Measurements from ENCODE around the gene CDH9. TPM values are rescaled to one million over a fixed set of nuclear protein-coding genes. Genes with fewer than 3 reads are reported as not detected.

Gene CDH9
- polyA plus RNA-seq, 1 donor: 0.91 TPM

DNA sequence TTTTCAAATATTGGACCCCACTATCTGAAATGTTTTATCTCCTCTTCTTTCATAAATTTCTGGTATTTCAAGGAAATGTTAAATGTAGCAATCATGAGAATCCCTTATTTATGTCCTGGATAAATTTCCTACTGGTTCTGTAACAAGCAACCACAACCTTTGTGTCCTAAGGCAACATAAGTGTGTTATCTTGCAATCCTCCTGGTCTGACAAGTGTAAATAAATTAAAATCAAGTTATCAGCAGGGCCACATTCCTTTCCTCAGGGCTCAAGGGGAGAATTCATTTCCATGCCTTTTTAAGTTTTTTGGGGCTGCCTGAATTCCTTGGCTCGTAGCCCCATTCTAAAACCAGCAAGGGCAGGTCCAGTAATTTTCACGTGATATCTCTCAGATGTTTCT is 83.2 kb downstream of the CDH9 start:
- Histone ChIP-seq H3K9me3 (ENCODE audit: control insufficient read depth, low read depth, low read length) (no peaks in the 10 kb centered on the region), H3K27ac (ENCODE audit: low read length) (no peak overlapping the region), H3K27me3 (ENCODE audit: control insufficient read depth, insufficient read depth, low read length) (no peaks in the 10 kb centered on the region), H3K36me3 (ENCODE audit: control insufficient read depth, insufficient read depth, low read length) (no peaks in the 10 kb centered on the region), H3K4me3 (ENCODE audit: low read length) (no peak overlapping the region), H3K4me1 (ENCODE audit: control insufficient read depth, insufficient read depth, low read length) (no peaks in the 10 kb centered on the region)
- WGBS (ENCODE audit: insufficient coverage, low lambda C conversion rate): no CpG with 5 or more reads among the region's 2 CpGs
- no peak for DNase-seq

DNA sequence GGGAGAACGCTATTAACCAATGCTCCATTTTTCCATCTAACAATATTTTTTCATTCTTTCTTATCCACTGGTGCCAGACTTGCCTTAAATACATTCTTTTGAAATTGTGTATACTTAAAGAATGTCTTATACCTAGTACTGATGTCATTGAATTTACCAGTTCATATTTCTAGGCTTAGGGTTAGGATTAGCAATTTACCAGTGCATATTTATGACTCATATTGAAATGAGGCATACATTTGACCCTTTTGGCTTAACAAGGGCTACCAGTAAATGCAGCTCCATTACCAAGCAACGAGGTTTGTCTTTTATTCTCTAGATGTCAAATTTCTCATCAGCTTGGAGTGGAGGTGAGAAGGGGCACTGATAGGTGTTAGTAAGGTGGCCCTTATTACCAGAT is 89.5 kb downstream of the CDH9 start:
- Histone ChIP-seq H3K4me1 (ENCODE audit: control insufficient read depth, insufficient read depth, low read length) (no peaks in the 10 kb centered on the region), H3K27me3 (ENCODE audit: control insufficient read depth, insufficient read depth, low read length) (no peaks in the 10 kb centered on the region), H3K4me3 (ENCODE audit: low read length) (no peak overlapping the region), H3K27ac (ENCODE audit: low read length) (no peak overlapping the region), H3K36me3 (ENCODE audit: control insufficient read depth, insufficient read depth, low read length) (no peaks in the 10 kb centered on the region), H3K9me3 (ENCODE audit: control insufficient read depth, low read depth, low read length) (no peaks in the 10 kb centered on the region)
- 90% methylated on average over 2 of the region's 2 CpGs for WGBS (ENCODE audit: insufficient coverage, low lambda C conversion rate)
- no peak for DNase-seq

DNA sequence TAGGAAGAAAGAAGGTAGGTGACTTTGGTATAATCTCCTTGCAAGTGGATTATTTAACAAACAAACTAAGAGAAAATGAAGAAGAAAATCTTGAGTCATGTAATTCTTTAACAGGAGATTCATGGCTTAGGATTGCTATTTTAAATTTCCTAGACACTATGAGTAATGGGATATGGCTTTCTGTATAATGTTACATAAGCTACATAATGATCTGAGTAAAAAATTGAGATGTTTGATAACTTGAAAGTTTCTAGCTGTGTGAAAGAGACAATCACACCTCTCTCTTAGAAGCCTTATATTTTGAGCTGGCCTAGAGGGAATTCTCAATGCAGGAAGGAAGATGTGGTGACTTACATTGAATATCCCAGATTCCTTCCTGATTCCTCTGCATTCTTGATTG is 92.5 kb downstream of the CDH9 start:
- H3K9me3 ChIP-seq (ENCODE audit: control insufficient read depth, low read depth, low read length): no peaks in the 10 kb centered on the region
- no peak overlapping the region for H3K27ac ChIP-seq (ENCODE audit: low read length)
- H3K27me3 ChIP-seq (ENCODE audit: control insufficient read depth, insufficient read depth, low read length): no peaks in the 10 kb centered on the region
- DNase-seq: no peak
- no peaks in the 10 kb centered on the region for H3K4me1 ChIP-seq (ENCODE audit: control insufficient read depth, insufficient read depth, low read length)
- no peak overlapping the region for H3K4me3 ChIP-seq (ENCODE audit: low read length)
- H3K36me3 ChIP-seq (ENCODE audit: control insufficient read depth, insufficient read depth, low read length): no peaks in the 10 kb centered on the region

DNA sequence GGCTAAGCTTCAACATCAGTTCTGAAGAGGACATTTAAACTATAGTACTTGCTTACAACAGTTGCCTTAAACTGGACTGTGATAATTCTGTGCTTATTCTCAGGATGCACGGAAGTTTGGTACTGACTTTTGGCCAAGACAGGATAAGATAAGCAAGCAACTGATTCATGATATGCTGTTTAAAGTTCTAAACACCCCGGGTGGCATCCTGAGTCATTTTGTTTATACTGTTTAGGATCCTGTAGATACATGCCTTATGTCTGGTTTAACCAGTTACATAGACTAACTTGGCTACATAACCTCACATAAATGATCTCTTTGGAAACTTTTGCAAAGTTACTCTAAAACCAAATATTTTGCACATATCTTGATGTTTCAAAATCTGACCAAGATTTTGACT is 95.9 kb downstream of the CDH9 start:
- Histone ChIP-seq H3K36me3 (ENCODE audit: control insufficient read depth, insufficient read depth, low read length) (no peaks in the 10 kb centered on the region), H3K27me3 (ENCODE audit: control insufficient read depth, insufficient read depth, low read length) (no peaks in the 10 kb centered on the region), H3K9me3 (ENCODE audit: control insufficient read depth, low read depth, low read length) (no peaks in the 10 kb centered on the region), H3K27ac (ENCODE audit: low read length) (no peak overlapping the region), H3K4me3 (ENCODE audit: low read length) (no peak overlapping the region), H3K4me1 (ENCODE audit: control insufficient read depth, insufficient read depth, low read length) (no peaks in the 10 kb centered on the region)
- WGBS (ENCODE audit: insufficient coverage, low lambda C conversion rate): no CpG with 5 or more reads among the region's 2 CpGs
- DNase-seq: no peak

DNA sequence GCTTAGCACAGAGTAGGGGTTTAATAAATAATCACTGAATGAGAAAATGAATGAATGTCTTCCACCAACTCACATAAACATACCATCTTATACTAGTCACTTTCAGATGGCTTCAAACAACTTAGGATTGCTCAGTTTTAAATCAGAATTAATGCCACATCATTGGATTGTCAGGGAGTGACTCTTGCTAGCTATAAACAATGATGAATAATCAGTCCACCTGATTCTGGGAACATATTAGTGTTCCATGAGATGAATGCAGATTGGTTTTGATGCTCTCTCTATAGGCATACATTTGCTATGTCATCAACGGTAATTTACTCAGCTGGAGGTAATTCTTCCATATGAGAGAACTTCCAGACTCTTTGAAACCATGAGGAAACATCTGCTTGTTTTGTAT is 97.4 kb downstream of the CDH9 start:
- WGBS (ENCODE audit: insufficient coverage, low lambda C conversion rate): no CpG with 5 or more reads among the region's 1 CpG
- no peaks in the 10 kb centered on the region for H3K36me3 ChIP-seq (ENCODE audit: control insufficient read depth, insufficient read depth, low read length)
- no peaks in the 10 kb centered on the region for H3K9me3 ChIP-seq (ENCODE audit: control insufficient read depth, low read depth, low read length)
- no peak overlapping the region for H3K27ac ChIP-seq (ENCODE audit: low read length)
- no peaks in the 10 kb centered on the region for H3K4me1 ChIP-seq (ENCODE audit: control insufficient read depth, insufficient read depth, low read length)
- no peak overlapping the region for H3K4me3 ChIP-seq (ENCODE audit: low read length)
- H3K27me3 ChIP-seq (ENCODE audit: control insufficient read depth, insufficient read depth, low read length): no peaks in the 10 kb centered on the region
- DNase-seq: no peak

DNA sequence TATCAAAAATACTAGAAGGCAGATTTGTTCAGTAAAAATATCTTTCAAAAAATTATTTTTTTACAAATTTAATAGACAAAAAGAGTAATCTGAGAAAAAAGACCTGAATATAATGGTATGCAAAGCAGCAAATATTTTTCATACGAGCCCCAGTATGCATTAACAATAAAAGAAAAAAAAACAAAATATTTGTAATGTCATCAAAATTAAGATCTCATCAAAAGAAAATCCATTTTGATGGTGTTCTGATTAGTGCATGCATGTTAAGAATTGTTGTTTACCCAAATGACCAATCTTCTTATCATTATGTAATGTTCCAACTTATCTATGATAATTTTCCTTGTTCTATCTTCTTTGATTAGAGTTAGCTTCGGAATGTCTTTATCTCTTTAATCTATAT is 106.1 kb downstream of the CDH9 start:
- Histone ChIP-seq H3K27me3 (ENCODE audit: control insufficient read depth, insufficient read depth, low read length) (no peaks in the 10 kb centered on the region), H3K27ac (ENCODE audit: low read length) (no peak overlapping the region), H3K36me3 (ENCODE audit: control insufficient read depth, insufficient read depth, low read length) (no peaks in the 10 kb centered on the region), H3K9me3 (ENCODE audit: control insufficient read depth, low read depth, low read length) (no peaks in the 10 kb centered on the region), H3K4me1 (ENCODE audit: control insufficient read depth, insufficient read depth, low read length) (no peaks in the 10 kb centered on the region), H3K4me3 (ENCODE audit: low read length) (no peak overlapping the region)
- WGBS (ENCODE audit: insufficient coverage, low lambda C conversion rate): 64% methylated on average over 2 of the region's 2 CpGs
- no peak for DNase-seq

DNA sequence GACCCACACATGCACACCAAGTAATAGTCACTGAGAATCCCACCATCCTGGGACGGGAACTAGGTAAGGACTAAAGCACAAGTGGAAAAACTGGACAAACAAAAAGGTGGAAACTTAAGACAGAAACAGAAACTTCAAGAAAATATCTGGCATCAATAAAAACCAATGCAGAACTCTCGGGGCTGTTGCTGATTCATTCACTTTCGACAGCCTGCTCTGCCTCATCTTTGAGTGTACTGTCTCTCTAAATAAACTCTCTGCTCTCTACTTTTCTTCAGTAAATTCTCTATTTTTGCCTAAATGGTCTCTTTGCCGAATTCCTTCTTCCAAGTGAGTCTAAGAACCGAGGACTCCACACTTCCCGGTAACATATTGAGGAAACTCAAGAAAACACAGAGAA is 116.9 kb downstream of the CDH9 start:
- no peaks in the 10 kb centered on the region for H3K9me3 ChIP-seq (ENCODE audit: control insufficient read depth, low read depth, low read length)
- WGBS (ENCODE audit: insufficient coverage, low lambda C conversion rate): 90% methylated on average over 4 of the region's 6 CpGs
- no peaks in the 10 kb centered on the region for H3K27me3 ChIP-seq (ENCODE audit: control insufficient read depth, insufficient read depth, low read length)

DNA sequence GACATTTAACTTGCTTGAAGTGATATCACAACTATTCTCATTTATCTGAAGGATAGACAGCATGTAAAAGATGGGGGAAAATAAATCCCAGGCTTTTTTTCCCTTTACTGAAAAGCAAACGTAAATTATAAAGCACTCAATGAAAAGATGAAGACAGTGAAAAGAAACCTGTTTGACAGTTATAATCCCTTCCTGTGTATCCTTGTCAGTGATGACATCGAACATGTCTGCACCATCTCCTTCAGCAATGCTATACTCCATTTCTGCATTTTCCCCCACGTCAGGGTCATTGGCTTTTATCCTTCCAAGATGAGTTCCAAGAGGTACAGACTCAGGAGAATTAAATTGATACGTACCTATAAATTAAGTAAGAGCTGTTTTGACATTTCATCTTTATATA is 134.9 kb downstream of the CDH9 start:
- Histone ChIP-seq H3K4me1 (ENCODE audit: control insufficient read depth, insufficient read depth, low read length) (no peaks in the 10 kb centered on the region), H3K36me3 (ENCODE audit: control insufficient read depth, insufficient read depth, low read length) (no peaks in the 10 kb centered on the region), H3K27me3 (ENCODE audit: control insufficient read depth, insufficient read depth, low read length) (no peaks in the 10 kb centered on the region), H3K27ac (ENCODE audit: low read length) (no peak overlapping the region), H3K4me3 (ENCODE audit: low read length) (no peak overlapping the region), H3K9me3 (ENCODE audit: control insufficient read depth, low read depth, low read length) (no peaks in the 10 kb centered on the region)
- no peak for DNase-seq
- WGBS (ENCODE audit: insufficient coverage, low lambda C conversion rate): 80% methylated on average over 1 of the region's 4 CpGs

More for the DNA sequence above, 116.9 kb downstream of the CDH9 start:
- no peak overlapping the region for H3K4me3 ChIP-seq (ENCODE audit: low read length)
- no peak overlapping the region for H3K27ac ChIP-seq (ENCODE audit: low read length)
- H3K4me1 ChIP-seq (ENCODE audit: control insufficient read depth, insufficient read depth, low read length): no peaks in the 10 kb centered on the region
- DNase-seq: no peak
- H3K36me3 ChIP-seq (ENCODE audit: control insufficient read depth, insufficient read depth, low read length): no peaks in the 10 kb centered on the region

DNA sequence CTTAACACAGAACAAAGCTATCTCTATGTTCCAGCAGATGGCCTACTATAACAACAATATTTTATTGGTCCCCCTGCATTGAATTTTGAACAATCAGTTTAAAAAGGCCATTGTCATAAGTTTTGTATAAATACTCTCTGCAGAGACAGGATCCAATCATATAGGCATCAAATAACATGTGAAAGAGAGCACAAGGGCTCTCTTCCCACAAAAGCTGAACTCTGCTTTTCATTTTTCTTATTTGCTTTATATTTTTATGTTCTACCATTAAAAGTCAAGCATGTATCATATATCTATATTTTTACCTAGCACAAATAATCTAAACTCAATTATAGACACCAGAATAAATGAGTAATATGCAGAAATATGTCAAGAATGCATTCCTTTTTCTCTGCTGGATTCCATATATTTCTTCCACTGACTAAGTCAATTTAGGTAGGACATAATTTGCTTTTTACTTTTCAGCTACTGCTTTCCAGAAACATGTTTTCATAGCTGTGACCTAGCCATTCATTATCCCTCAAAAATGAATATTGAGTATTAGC is 143.6 kb downstream of the CDH9 start:
- Histone ChIP-seq H3K4me1 (ENCODE audit: control insufficient read depth, insufficient read depth, low read length) (no peaks in the 10 kb centered on the region), H3K27ac (ENCODE audit: low read length) (no peak overlapping the region), H3K36me3 (ENCODE audit: control insufficient read depth, insufficient read depth, low read length) (no peaks in the 10 kb centered on the region), H3K4me3 (ENCODE audit: low read length) (no peak overlapping the region), H3K9me3 (ENCODE audit: control insufficient read depth, low read depth, low read length) (no peaks in the 10 kb centered on the region), H3K27me3 (ENCODE audit: control insufficient read depth, insufficient read depth, low read length) (no peaks in the 10 kb centered on the region)
- DNase-seq: no peak

DNA sequence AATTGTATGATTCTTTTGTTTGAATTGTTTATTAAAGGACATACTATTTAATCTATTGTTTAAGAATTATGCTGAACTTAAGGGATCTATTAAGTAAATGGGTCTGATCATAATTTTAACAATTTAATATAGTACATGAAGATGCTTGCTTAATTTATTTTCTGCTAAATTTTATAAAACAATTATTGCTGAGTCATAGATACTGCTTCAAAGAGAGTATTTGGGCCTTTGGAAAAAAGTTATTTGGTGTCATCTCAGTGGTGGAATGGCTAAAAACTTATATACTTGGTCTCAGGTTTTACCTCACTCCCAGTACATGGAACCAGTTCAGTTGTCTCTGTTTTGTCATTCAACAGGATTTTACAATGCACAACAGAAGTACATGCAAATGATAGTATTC is 145.3 kb downstream of the CDH9 start:
- H3K27ac ChIP-seq (ENCODE audit: low read length): no peak overlapping the region
- H3K27me3 ChIP-seq (ENCODE audit: control insufficient read depth, insufficient read depth, low read length): no peaks in the 10 kb centered on the region
- no peak overlapping the region for H3K4me3 ChIP-seq (ENCODE audit: low read length)
- H3K4me1 ChIP-seq (ENCODE audit: control insufficient read depth, insufficient read depth, low read length): no peaks in the 10 kb centered on the region
- H3K9me3 ChIP-seq (ENCODE audit: control insufficient read depth, low read depth, low read length): no peaks in the 10 kb centered on the region
- H3K36me3 ChIP-seq (ENCODE audit: control insufficient read depth, insufficient read depth, low read length): no peaks in the 10 kb centered on the region
- no peak for DNase-seq

DNA sequence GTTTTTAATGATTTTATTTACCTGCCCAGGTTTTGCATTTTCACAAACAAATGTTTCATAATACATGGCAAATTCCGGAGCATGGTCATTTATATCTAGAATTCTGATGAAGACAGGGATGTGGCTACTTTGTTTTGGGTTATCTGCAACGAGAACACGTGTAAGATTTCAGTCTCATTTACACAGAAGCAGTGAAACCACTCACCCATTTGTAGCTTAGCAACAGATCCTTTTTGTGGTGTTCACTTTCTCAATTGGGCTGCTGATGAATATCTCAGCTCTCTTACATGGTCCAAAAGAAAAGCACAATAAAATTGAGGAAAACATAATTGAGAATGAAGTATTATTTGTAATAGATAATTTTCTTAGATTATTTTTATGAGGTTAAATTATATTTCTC is 148.6 kb downstream of the CDH9 start:
- H3K4me3 ChIP-seq (ENCODE audit: low read length): no peak overlapping the region
- DNase-seq: no peak
- no peak overlapping the region for H3K27ac ChIP-seq (ENCODE audit: low read length)
- no peaks in the 10 kb centered on the region for H3K27me3 ChIP-seq (ENCODE audit: control insufficient read depth, insufficient read depth, low read length)
- WGBS (ENCODE audit: insufficient coverage, low lambda C conversion rate): no CpG with 5 or more reads among the region's 3 CpGs
- no peaks in the 10 kb centered on the region for H3K36me3 ChIP-seq (ENCODE audit: control insufficient read depth, insufficient read depth, low read length)
- H3K4me1 ChIP-seq (ENCODE audit: control insufficient read depth, insufficient read depth, low read length): no peaks in the 10 kb centered on the region
- no peaks in the 10 kb centered on the region for H3K9me3 ChIP-seq (ENCODE audit: control insufficient read depth, low read depth, low read length)

Measured in large intestine (tissue), 3 donors.